K562 treated with DMSO at 1 percent for 24 hours (cell line): ENCODE results near the gene RFPL2. TPM values are rescaled to one million over a fixed set of nuclear protein-coding genes. Genes with fewer than 3 reads are reported as not detected.

Experiments used
- total RNA-seq: library from RNA; unstranded; fragments of 300-600 nt; gene quantifications from 2 replicates; pipeline ENCODE4 v1.2.3, GENCODE V29; 2022; ENCODE audit warnings: low read depth; ENCODE audit not compliant: insufficient read depth

Gene RFPL2
- total RNA-seq, result not detected in 2 replicates

DNA sequence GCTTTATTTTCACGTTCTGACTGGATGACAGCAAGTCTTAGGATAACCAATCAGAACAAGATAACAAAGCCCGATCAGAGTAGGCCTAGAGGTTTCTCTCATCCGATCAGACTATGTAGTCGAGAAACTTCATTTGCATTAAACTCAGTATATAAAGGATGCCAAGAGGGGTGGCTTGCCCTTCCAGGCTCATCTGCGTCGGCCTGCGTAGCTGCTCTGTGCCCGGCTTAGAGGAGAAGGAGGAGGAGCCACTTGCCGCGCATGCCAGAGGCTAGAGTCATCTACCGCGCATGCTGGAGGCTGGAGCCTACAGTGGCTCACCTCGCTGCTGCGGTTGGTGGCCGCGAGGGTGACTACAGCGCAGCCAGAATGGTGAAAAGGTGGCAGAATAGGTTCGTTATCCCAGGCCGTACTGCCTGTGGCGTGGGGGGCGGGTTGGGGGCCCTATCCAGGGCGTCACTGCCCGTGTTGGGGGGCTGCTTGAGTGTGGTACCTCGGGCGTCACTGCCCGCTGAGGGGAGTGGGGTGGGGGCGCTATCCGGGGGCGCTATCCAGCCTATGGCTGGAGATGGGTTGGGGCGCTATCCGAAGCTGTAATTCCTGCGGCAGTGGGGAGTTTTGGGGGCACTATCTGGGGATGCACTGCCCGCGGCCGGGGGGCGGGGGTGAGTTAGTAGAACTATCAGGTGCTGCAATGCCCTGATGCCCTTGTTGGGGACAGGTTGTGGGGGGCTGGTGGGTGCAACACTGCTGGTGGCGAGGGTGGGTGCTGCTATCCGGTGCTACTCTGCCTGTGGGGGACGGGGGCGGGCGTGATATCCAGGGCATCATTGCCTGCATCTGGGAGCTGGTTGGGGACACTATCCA is at the start of gene RFPL2:
RFPL2 (minus strand) TSS at position 218 of the 867 bp plus-strand sequence. CDS start 2,622 bp downstream, outside the sequence.

DNA sequence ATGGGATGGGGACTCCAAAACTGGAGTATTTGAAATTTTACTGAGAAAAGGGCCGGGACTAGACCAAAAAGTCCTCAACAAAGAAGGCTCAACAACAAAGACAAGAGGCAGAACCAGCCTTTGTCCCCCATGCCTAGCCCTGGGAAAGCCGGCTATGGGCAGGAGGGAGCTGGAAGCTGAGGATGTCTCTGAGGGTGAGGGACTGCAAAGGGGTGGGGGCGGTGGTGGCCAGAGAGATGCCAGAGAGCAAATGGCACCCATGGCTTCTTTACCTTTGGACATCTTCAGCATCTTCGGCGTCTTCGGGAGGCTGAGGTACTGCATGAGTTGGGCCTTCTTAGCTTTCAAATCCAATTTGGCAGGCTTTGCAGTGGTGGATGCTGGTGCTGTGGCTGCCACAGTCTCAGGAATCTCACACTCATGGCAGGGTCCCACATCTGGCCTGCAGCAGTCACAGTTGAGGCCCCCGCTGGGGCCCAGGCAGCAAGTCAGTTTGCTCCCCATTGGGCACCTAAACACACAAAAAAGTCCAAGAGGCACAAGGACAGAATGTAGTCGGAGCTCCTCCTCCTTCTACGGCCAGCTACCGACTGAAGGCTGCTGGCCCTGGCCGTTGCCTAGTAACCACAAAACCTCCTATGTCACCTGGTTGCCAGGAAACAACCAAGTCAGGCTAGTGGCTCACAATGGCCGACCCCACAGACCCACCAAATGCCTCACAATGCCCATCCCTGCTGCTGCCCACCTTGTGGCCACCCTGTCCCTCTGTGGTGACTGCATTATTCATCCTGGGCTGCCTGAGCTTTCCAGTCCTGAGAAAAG is 46.0 kb downstream of the RFPL2 start, which contains the start of gene C22orf42:
C22orf42 (minus strand) TSS at position 592 of the 822 bp plus-strand sequence; CDS start at position 504, 88 bp downstream.

Other genes with a start within 250 kb of the RFPL2 start
- not detected in 2 replicates for gene SLC5A1, start 161.8 kb downstream of the RFPL2 start, total RNA-seq
- gene C22orf42, start 45.8 kb downstream of the RFPL2 start, total RNA-seq, result not detected in 2 replicates
- gene SLC5A4, start 50.3 kb upstream of the RFPL2 start, total RNA-seq, result not detected in 2 replicates
- gene RFPL3, start 152.8 kb upstream of the RFPL2 start, total RNA-seq, result not detected in 2 replicates
- gene RTCB, start 207.2 kb upstream of the RFPL2 start, total RNA-seq, result 77.4 and 84.0 TPM in 2 replicates